HEK293T (cell line): Measurements from ENCODE around the gene NHSL2.

Experiments
- FOXA1 ChIP-seq: fragments of 450-650 bp; IDR thresholded peaks from 2 replicates; pipeline ENCODE4 v1.6.1; 2016; ENCODE audit warnings: mild to moderate bottlenecking
- FOXK2 ChIP-seq: fragments of 450-650 bp; IDR thresholded peaks from 2 replicates; pipeline ENCODE4 v1.6.1; 2016; ENCODE audit warnings: mild to moderate bottlenecking
- HDGF ChIP-seq: fragments of 450-650 bp; IDR thresholded peaks from 2 replicates; pipeline ENCODE4 v1.6.1; 2017; ENCODE audit warnings: antibody characterized with exemption, borderline replicate concordance
- TARDBP ChIP-seq: fragments of 450-650 bp; IDR thresholded peaks from 2 replicates; pipeline ENCODE4 v1.6.1; 2016
- ZNF384 ChIP-seq: fragments of 450-650 bp; IDR thresholded peaks from 2 replicates; pipeline ENCODE4 v1.6.1; 2016
- TF ChIP-seq, protein P1 (sequence below): fragments of 450-650 bp; IDR thresholded peaks from 2 replicates; pipeline ENCODE4 v1.6.1; 2016

- TF ChIP-seq FOXK2 (no peak), FOXA1 (no peak), ZNF384 (no peak), TARDBP (no peak), HDGF (no peak)
- TF ChIP-seq, protein P1, sequence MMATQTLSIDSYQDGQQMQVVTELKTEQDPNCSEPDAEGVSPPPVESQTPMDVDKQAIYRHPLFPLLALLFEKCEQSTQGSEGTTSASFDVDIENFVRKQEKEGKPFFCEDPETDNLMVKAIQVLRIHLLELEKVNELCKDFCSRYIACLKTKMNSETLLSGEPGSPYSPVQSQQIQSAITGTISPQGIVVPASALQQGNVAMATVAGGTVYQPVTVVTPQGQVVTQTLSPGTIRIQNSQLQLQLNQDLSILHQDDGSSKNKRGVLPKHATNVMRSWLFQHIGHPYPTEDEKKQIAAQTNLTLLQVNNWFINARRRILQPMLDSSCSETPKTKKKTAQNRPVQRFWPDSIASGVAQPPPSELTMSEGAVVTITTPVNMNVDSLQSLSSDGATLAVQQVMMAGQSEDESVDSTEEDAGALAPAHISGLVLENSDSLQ = no peak
These were observed 1.0 kb downstream of the NHSL2 start for GRCh38 chrX:71911731-71912050.
